K562 (cell line): ENCODE results near the gene PIK3R5. TPM values are rescaled to one million over a fixed set of nuclear protein-coding genes. Genes with fewer than 3 reads are reported as not detected.

ENCODE experiments used
- ARID1B ChIP-seq: fragments of 450-650 bp; IDR thresholded peaks from 2 replicates; pipeline ENCODE4 v1.6.1; 2016; ENCODE audit warnings: antibody characterized with exemption, mild to moderate bottlenecking, inconsistent platforms
- ATF7 ChIP-seq: fragments of 450-650 bp; IDR thresholded peaks from 2 replicates; pipeline ENCODE4 v1.7.1; 2014; ENCODE audit warnings: mild to moderate bottlenecking, moderate library complexity
- CEBPG ChIP-seq, 3 experiments: fragments of 200-800 bp in 1 of 3; sonication (Bioruptor generic) in 1 of 3; sonication (generic) in 1 of 3; formaldehyde crosslinking in 1 of 3; IDR thresholded peaks in 2 of 3; conservative IDR thresholded peaks in 1 of 3; 2 replicates each; pipeline versions ENCODE4 v1.6.1 to v1.8.0; 2016 to 2022; ENCODE audit warnings: missing compliant biosample characterization in 2 of 3, missing genetic modification characterization in 2 of 3, mild to moderate bottlenecking in 1 of 3, missing genetic modification reagents in 1 of 3
- POU5F1 ChIP-seq: fragments of 150-350 bp; IDR thresholded peaks from 2 replicates; pipeline ENCODE4 v1.6.1; 2014; ENCODE audit warnings: borderline replicate concordance, low read length, low read depth, mild to moderate bottlenecking; ENCODE audit not compliant: partially characterized antibody
- SP2 ChIP-seq: IDR thresholded peaks from 2 replicates; pipeline ENCODE4 v1.6.1; 2011; ENCODE audit warnings: mild to moderate bottlenecking, low read depth, low read length, moderate library complexity; ENCODE audit not compliant: poor library complexity, severe bottlenecking; ENCODE audit errors: extremely low read depth
- ZBTB12 ChIP-seq: fragments of 250-450 bp; sonication (Bioruptor Pico); IDR thresholded peaks from 2 replicates; pipeline ENCODE4 v1.4.0; 2020
- polyA plus RNA-seq, 8 experiments: library from polyadenylated mRNA; depleted of rRNA in 4 of 8; stranded (reverse) in 5 of 8; unstranded in 3 of 8; fragments of >200 nt; fragmentation: Nextera tagmentation in 2 of 8; fragmentation: Illumina TruSeq in 1 of 8; extraction: Ambion mirVana in 2 of 8; extraction: Trizol in 1 of 8; gene quantifications; 2 replicates each; pipeline versions ENCODE4 v1.2.1 to v1.2.3, GENCODE V29; 2011 to 2014; ENCODE audit warnings: inconsistent platforms in 1 of 8, missing spikeins in 1 of 8
- total RNA-seq, 7 experiments: library from RNA; depleted of rRNA in 6 of 7; stranded (reverse); fragments of >200 nt in 6 of 7; fragmentation: Illumina TruSeq in 2 of 7; extraction: Trizol in 2 of 7; gene quantifications; 2 replicates each; pipeline versions ENCODE4 v1.2.1 to v1.2.3, GENCODE V29; 2011 to 2021; ENCODE audit warnings: low replicate concordance in 1 of 7
- TF ChIP-seq, protein P1 (sequence below), 2 experiments: fragments of 450-650 bp; IDR thresholded peaks; 2 replicates each; pipeline ENCODE4 v1.6.1; 2018; ENCODE audit warnings: mild to moderate bottlenecking in 2 of 2, low read depth in 1 of 2; ENCODE audit not compliant: partially characterized antibody in 2 of 2

The PIK3R5 gene
- total and polyA plus RNA-seq, 9 of the 15 experiments (the other 6 are each of a cell fraction or from before 2014, with no cell fraction given) = 0.01 to 0.38 TPM; not detected in 7

DNA sequence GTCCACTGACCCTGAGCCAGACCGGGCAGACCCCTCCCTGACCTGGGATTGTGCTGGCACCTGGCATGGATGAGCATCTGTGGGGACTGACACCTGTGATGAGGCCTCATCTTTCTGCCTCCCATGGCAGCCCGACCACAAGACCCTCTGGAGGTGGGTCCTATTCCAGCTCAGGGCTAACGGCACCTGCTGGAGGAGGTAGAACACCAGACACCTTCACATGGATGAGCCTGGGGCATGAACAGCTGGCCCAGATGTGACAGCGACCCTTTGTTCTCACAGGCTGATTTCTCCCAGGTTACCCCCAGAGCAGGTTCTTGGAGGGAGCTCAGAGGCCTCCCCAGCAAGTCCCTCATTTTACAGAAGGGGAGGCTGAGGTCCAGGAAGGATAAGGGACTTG, 51.6 kb downstream of the PIK3R5 start (continued):
- no peak for TF ChIP-seq SP2
- TF ChIP-seq ZBTB12 (CRISPR knock-in tag) = no peak
- TF ChIP-seq, protein P1, sequence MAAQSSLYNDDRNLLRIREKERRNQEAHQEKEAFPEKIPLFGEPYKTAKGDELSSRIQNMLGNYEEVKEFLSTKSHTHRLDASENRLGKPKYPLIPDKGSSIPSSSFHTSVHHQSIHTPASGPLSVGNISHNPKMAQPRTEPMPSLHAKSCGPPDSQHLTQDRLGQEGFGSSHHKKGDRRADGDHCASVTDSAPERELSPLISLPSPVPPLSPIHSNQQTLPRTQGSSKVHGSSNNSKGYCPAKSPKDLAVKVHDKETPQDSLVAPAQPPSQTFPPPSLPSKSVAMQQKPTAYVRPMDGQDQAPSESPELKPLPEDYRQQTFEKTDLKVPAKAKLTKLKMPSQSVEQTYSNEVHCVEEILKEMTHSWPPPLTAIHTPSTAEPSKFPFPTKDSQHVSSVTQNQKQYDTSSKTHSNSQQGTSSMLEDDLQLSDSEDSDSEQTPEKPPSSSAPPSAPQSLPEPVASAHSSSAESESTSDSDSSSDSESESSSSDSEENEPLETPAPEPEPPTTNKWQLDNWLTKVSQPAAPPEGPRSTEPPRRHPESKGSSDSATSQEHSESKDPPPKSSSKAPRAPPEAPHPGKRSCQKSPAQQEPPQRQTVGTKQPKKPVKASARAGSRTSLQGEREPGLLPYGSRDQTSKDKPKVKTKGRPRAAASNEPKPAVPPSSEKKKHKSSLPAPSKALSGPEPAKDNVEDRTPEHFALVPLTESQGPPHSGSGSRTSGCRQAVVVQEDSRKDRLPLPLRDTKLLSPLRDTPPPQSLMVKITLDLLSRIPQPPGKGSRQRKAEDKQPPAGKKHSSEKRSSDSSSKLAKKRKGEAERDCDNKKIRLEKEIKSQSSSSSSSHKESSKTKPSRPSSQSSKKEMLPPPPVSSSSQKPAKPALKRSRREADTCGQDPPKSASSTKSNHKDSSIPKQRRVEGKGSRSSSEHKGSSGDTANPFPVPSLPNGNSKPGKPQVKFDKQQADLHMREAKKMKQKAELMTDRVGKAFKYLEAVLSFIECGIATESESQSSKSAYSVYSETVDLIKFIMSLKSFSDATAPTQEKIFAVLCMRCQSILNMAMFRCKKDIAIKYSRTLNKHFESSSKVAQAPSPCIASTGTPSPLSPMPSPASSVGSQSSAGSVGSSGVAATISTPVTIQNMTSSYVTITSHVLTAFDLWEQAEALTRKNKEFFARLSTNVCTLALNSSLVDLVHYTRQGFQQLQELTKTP (IDR thresholded peaks at IDR 0.05; ENCODE audit: low read depth in 1 of 2, partially characterized antibody in 2 of 2) = no peak
- no peak for TF ChIP-seq ATF7
- TF ChIP-seq CEBPG (CRISPR knock-in tag; IDR thresholded peaks at IDR 0.05) = no peak
- TF ChIP-seq CEBPG (tag; conservative IDR thresholded peaks at IDR 0.05 in 1 of 2, IDR thresholded peaks at IDR 0.05 in 1 of 2) = no peak
- TF ChIP-seq ARID1B = no peak
- TF ChIP-seq POU5F1 = no peak
